Mesothelial cell of epicardium (in vitro differentiated cells): ENCODE results near the gene KCTD2. TPM values are rescaled to one million over a fixed set of nuclear protein-coding genes. Genes with fewer than 3 reads are reported as not detected.
A peak's percentile ranks its signal among the peaks of the same experiment; 100 is the strongest.
"Not testable (repeated sequence)": the region's sequence is repeated elsewhere in the genome, so short reads cannot be mapped to it uniquely, and the experiment has no call there.

Experiments
- DNase-seq, 2 experiments: peaks; one replicate each; pipeline ENCODE4 v3.0.0; 2021; ENCODE audit warnings: low spot score in 2 of 2; ENCODE audit not compliant: unreplicated experiment in 2 of 2
- H3K27ac Mint-ChIP-seq: 2 replicates; pipeline ENCODE4 v1.8.0; 2021; ENCODE audit warnings: mixed read lengths
- H3K27me3 Mint-ChIP-seq: 2 replicates; pipeline ENCODE4 v1.8.0; 2021; ENCODE audit warnings: low read depth, mixed read lengths
- H3K36me3 Mint-ChIP-seq: 2 replicates; pipeline ENCODE4 v1.8.0; 2021; ENCODE audit warnings: mixed read lengths
- H3K4me1 Mint-ChIP-seq: 2 replicates; pipeline ENCODE4 v1.8.0; 2021; ENCODE audit warnings: mixed read lengths
- H3K4me3 Mint-ChIP-seq: 2 replicates; pipeline ENCODE4 v1.8.0; 2021; ENCODE audit warnings: mild to moderate bottlenecking, moderate library complexity, mixed read lengths
- H3K9me3 Mint-ChIP-seq: 2 replicates; pipeline ENCODE4 v1.8.0; 2021; ENCODE audit warnings: mixed read lengths
- total RNA-seq: library from RNA; stranded (reverse); gene quantifications from 3 replicates; pipeline ENCODE4 v1.2.1, GENCODE V29; 2021
- TF ChIP-seq, protein P1 (sequence below): fragments of 200-600 bp; sonication (generic); IDR thresholded peaks from one replicate; pipeline ENCODE4 v1.5.0; 2021; ENCODE audit warnings: antibody characterized with exemption; ENCODE audit not compliant: unreplicated experiment

The KCTD2 gene
- total RNA-seq, 1 donor from 2014 or later: 24.1 TPM

GRCh38 chr17:75024686-75025397 is 22.2 kb upstream of the KCTD2 start:
- DNase-seq: no peak
- peaks cover 30% of the 10 kb centered on the region for H3K36me3 Mint-ChIP-seq
- H3K27me3 Mint-ChIP-seq: no peaks in the 10 kb centered on the region

DNA sequence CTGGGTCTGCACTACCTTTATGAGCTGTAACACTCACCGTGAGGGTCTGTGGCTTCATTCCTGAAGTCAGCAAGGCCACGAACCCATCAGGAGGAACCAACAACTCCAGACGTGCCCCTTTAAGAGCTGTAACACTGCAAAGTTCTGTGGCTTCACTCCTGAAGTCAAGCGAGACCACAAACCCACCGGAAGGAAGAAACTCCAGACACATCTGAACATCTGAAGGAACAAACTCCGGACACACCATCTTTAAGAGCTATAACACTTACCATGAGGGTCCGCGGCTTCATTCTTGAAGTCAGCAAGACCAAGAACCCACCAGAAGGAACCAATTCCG is 21.7 kb upstream of the KCTD2 start:
- H3K4me1 Mint-ChIP-seq, H3K27me3 Mint-ChIP-seq, H3K27ac Mint-ChIP-seq, DNase-seq, H3K4me3 Mint-ChIP-seq: not testable (repeated sequence)
- H3K9me3 Mint-ChIP-seq: peaks cover 23% of the 10 kb centered on the region
- H3K36me3 Mint-ChIP-seq: peaks cover 31% of the 10 kb centered on the region

More at GRCh38 chr17:75024686-75025397, 22.2 kb upstream of the KCTD2 start:
- H3K27ac Mint-ChIP-seq: no peak overlapping the region
- H3K4me1 Mint-ChIP-seq: peaks cover 11% of the 10 kb centered on the region
- TF ChIP-seq, protein P1, sequence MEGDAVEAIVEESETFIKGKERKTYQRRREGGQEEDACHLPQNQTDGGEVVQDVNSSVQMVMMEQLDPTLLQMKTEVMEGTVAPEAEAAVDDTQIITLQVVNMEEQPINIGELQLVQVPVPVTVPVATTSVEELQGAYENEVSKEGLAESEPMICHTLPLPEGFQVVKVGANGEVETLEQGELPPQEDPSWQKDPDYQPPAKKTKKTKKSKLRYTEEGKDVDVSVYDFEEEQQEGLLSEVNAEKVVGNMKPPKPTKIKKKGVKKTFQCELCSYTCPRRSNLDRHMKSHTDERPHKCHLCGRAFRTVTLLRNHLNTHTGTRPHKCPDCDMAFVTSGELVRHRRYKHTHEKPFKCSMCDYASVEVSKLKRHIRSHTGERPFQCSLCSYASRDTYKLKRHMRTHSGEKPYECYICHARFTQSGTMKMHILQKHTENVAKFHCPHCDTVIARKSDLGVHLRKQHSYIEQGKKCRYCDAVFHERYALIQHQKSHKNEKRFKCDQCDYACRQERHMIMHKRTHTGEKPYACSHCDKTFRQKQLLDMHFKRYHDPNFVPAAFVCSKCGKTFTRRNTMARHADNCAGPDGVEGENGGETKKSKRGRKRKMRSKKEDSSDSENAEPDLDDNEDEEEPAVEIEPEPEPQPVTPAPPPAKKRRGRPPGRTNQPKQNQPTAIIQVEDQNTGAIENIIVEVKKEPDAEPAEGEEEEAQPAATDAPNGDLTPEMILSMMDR: no peak
- no peak overlapping the region for H3K4me3 Mint-ChIP-seq
- peaks cover 18% of the 10 kb centered on the region for H3K9me3 Mint-ChIP-seq

DNA sequence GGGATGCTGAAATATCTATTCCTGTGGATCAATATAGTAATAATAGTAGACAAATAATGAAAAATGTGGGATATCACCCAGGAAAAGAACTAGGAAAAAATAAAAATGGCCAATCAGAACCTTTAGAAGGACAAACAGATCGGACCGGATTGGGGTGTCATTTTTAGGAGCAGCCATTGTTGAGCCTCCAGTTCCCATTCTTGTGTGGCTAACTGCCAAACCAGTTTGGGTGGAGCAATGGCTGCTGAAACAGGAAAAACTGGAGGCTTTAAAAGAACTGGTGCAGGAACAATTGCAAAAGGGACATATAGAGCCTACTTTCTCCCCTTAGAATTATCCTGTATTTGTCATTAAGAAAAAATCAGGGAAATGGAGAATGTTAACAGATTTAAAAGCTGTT is 20.4 kb upstream of the KCTD2 start:
- H3K27ac Mint-ChIP-seq, DNase-seq, H3K4me3 Mint-ChIP-seq, H3K4me1 Mint-ChIP-seq, H3K27me3 Mint-ChIP-seq: not testable (repeated sequence)
- Mint-ChIP-seq H3K36me3 (peaks cover 23% of the 10 kb centered on the region), H3K9me3 (peaks cover 26% of the 10 kb centered on the region)

DNA sequence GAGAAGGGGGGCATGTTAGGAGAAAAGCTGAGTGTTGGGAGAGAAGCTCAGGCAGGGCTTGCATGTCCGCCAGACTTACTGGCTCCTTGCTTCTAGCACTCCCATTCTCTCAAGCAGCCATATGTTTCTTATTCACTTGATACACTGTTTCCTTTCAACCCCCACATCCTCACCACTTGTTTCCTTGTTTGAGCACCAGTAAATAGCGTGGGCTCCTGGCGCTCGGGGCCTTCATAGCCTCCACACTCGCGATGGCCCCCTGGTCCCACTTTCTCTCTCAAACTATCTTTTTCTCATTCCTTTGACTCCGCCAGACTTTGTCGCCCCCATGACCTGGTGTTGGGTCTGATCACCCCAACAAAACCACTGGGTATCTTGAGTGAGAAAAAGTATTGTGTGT is 16.9 kb upstream of the KCTD2 start:
- no peaks in the 10 kb centered on the region for H3K27me3 Mint-ChIP-seq
- peaks cover 9% of the 10 kb centered on the region for H3K4me1 Mint-ChIP-seq
- H3K9me3 Mint-ChIP-seq: peaks cover 26% of the 10 kb centered on the region
- TF ChIP-seq, protein P1: no peak
- DNase-seq: no peak
- peaks cover 12% of the 10 kb centered on the region for H3K36me3 Mint-ChIP-seq
- no peak overlapping the region for H3K4me3 Mint-ChIP-seq
- H3K27ac Mint-ChIP-seq: no peak overlapping the region

GRCh38 chr17:75031972-75032719 is 14.9 kb upstream of the KCTD2 start:
- H3K27me3 Mint-ChIP-seq: no peaks in the 10 kb centered on the region
- peak overlapping the region; percentile 98 for H3K4me3 Mint-ChIP-seq
- H3K9me3 Mint-ChIP-seq: peaks cover 18% of the 10 kb centered on the region
- H3K27ac Mint-ChIP-seq: peak overlapping the region; percentile 9
- peaks cover 16% of the 10 kb centered on the region for H3K4me1 Mint-ChIP-seq
- DNase-seq: no peak
- H3K36me3 Mint-ChIP-seq: peaks cover 7% of the 10 kb centered on the region
- TF ChIP-seq, protein P1: no peak

GRCh38 chr17:75032720-75033280 is 14.2 kb upstream of the KCTD2 start:
- Mint-ChIP-seq H3K27ac (peak overlapping the region; percentile 99), H3K4me1 (peaks cover 16% of the 10 kb centered on the region), H3K4me3 (peak overlapping the region; percentile 98), H3K36me3 (peaks cover 7% of the 10 kb centered on the region), H3K9me3 (peaks cover 17% of the 10 kb centered on the region), H3K27me3 (no peaks in the 10 kb centered on the region)
- TF ChIP-seq, protein P1: no peak
- DNase-seq: no peak
